H4 (cell line): Measurements from ENCODE around the gene PDSS2. TPM values are rescaled to one million over a fixed set of nuclear protein-coding genes. Genes with fewer than 3 reads are reported as not detected.
A peak's percentile ranks its signal among the peaks of the same experiment; 100 is the strongest.

Source experiments
- DNase-seq: peaks from one replicate; pipeline ENCODE4 v3.0.0-alpha.2; 2015; ENCODE audit warnings: low spot score
- total RNA-seq: library from RNA; depleted of rRNA; stranded (reverse); fragments of >200 nt; shearing (Covaris generic); gene quantifications from 2 replicates; pipeline ENCODE4 v1.2.3, GENCODE V29; 2014

The PDSS2 gene
- total RNA-seq, 1 experiment from 2014 or later: 11.1 TPM

GRCh38 chr6:107267634-107268033 lies 191.7 kb downstream of the PDSS2 start:
- DNase-seq: no peak

- DNase-seq: no peak
Observed at GRCh38 chr6:107267006-107267405, 192.4 kb downstream of the PDSS2 start.

GRCh38 chr6:107266563-107266962 lies 192.8 kb downstream of the PDSS2 start:
- no peak for DNase-seq

GRCh38 chr6:107264357-107264840 lies 195.0 kb downstream of the PDSS2 start:
- peak; percentile 28 for DNase-seq

GRCh38 chr6:107259951-107260350 lies 199.4 kb downstream of the PDSS2 start:
- DNase-seq: no peak

GRCh38 chr6:107248147-107248546 lies 211.2 kb downstream of the PDSS2 start:
- no peak for DNase-seq

GRCh38 chr6:107246972-107247615 lies 212.3 kb downstream of the PDSS2 start:
- DNase-seq: no peak

GRCh38 chr6:107246249-107246971 lies 213.0 kb downstream of the PDSS2 start:
- DNase-seq: no peak

- no peak for DNase-seq
Observed at GRCh38 chr6:107244742-107245480, 214.5 kb downstream of the PDSS2 start.

GRCh38 chr6:107244082-107244741 lies 215.2 kb downstream of the PDSS2 start:
- peak; percentile 7 for DNase-seq

GRCh38 chr6:107243471-107243870 lies 215.9 kb downstream of the PDSS2 start:
- no peak for DNase-seq

- DNase-seq: peak; percentile 7
Observed at GRCh38 chr6:107237992-107238660, 221.2 kb downstream of the PDSS2 start.

GRCh38 chr6:107235511-107235910 lies 223.9 kb downstream of the PDSS2 start:
- DNase-seq: no peak

GRCh38 chr6:107235007-107235406 lies 224.4 kb downstream of the PDSS2 start:
- no peak for DNase-seq

GRCh38 chr6:107231243-107231642 lies 228.1 kb downstream of the PDSS2 start:
- no peak for DNase-seq

GRCh38 chr6:107230448-107230847 lies 228.9 kb downstream of the PDSS2 start:
- no peak for DNase-seq

GRCh38 chr6:107230024-107230423 lies 229.3 kb downstream of the PDSS2 start:
- DNase-seq: no peak

- no peak for DNase-seq
Observed at GRCh38 chr6:107228754-107229153, 230.6 kb downstream of the PDSS2 start.

- no peak for DNase-seq
Observed at GRCh38 chr6:107221519-107221918, 237.8 kb downstream of the PDSS2 start.

GRCh38 chr6:107219851-107220250 lies 239.5 kb downstream of the PDSS2 start:
- DNase-seq: no peak

- DNase-seq: no peak
Observed at GRCh38 chr6:107218142-107218541, 241.2 kb downstream of the PDSS2 start.
